K562 (cell line): ENCODE measurements around the gene PBX2. TPM values are rescaled to one million over a fixed set of nuclear protein-coding genes. Genes with fewer than 3 reads are reported as not detected.

Experiments
- CEBPZ ChIP-seq: fragments of 150-350 bp; IDR thresholded peaks from 2 replicates; pipeline ENCODE4 v1.6.1; 2014; ENCODE audit warnings: low read depth, mild to moderate bottlenecking, low read length, borderline replicate concordance
- CHAMP1 ChIP-seq: fragments of 450-650 bp; IDR thresholded peaks from 2 replicates; pipeline ENCODE4 v1.6.1; 2016; ENCODE audit warnings: mild to moderate bottlenecking
- E2F5 ChIP-seq: sonication (generic); formaldehyde crosslinking; IDR thresholded peaks from 2 replicates; pipeline ENCODE4 v1.8.0; 2022; ENCODE audit warnings: mild to moderate bottlenecking, missing genetic modification reagents
- EGR1 ChIP-seq: fragments of 450-650 bp; conservative IDR thresholded peaks from 2 replicates; pipeline ENCODE4 v1.6.1; 2017; ENCODE audit warnings: mild to moderate bottlenecking
- GTF2A2 ChIP-seq: IDR thresholded peaks from 2 replicates; pipeline ENCODE4 v1.6.1; 2016; ENCODE audit warnings: mild to moderate bottlenecking, missing genetic modification characterization, missing compliant biosample characterization
- HBP1 ChIP-seq: fragments of 450-650 bp; formaldehyde crosslinking; IDR thresholded peaks from 2 replicates; pipeline ENCODE4 v1.4.0; 2022; ENCODE audit warnings: missing genetic modification characterization
- HINFP ChIP-seq: fragments of 450-650 bp; conservative IDR thresholded peaks from 2 replicates; pipeline ENCODE4 v1.6.1; 2016; ENCODE audit warnings: missing genetic modification characterization, low read depth, mild to moderate bottlenecking, control low read depth, missing compliant biosample characterization
- MBD2 ChIP-seq: sonication (generic); IDR thresholded peaks from 2 replicates; pipeline ENCODE4 v1.6.1; 2016; ENCODE audit warnings: low read depth, borderline replicate concordance
- RB1 ChIP-seq: fragments of 450-650 bp; IDR thresholded peaks from 2 replicates; pipeline ENCODE4 v1.6.1; 2017; ENCODE audit warnings: low read depth, mild to moderate bottlenecking
- SP2 ChIP-seq: IDR thresholded peaks from 2 replicates; pipeline ENCODE4 v1.6.1; 2011; ENCODE audit warnings: mild to moderate bottlenecking, low read depth, low read length, moderate library complexity; ENCODE audit not compliant: poor library complexity, severe bottlenecking; ENCODE audit errors: extremely low read depth
- SREBF2 ChIP-seq: sonication (generic); formaldehyde crosslinking; IDR thresholded peaks from 2 replicates; pipeline ENCODE4 v1.4.0; 2020; ENCODE audit warnings: mild to moderate bottlenecking, missing genetic modification reagents
- TBP ChIP-seq: optimal IDR thresholded peaks from 2 replicates; pipeline ENCODE3; 2011; ENCODE audit warnings: low read depth, low read length, improper control_type of control experiment
- TFAM ChIP-seq: fragments of 250-450 bp; sonication (Bioruptor Pico); conservative IDR thresholded peaks from 2 replicates; pipeline ENCODE4 v1.5.0; 2021; ENCODE audit warnings: mild to moderate bottlenecking, moderate library complexity
- WHSC1 ChIP-seq: IDR thresholded peaks from one replicate; pipeline ENCODE4 v1.6.1; 2012; ENCODE audit warnings: low read length, control low read depth, inconsistent platforms
- ZKSCAN3 ChIP-seq: fragments of 250-450 bp; sonication (Bioruptor Pico); IDR thresholded peaks from 2 replicates; pipeline ENCODE4 v1.4.0; 2020
- polyA plus RNA-seq, 8 experiments: library from polyadenylated mRNA; depleted of rRNA in 4 of 8; stranded (reverse) in 5 of 8; unstranded in 3 of 8; fragments of >200 nt; fragmentation: Nextera tagmentation in 2 of 8; fragmentation: Illumina TruSeq in 1 of 8; extraction: Ambion mirVana in 2 of 8; extraction: Trizol in 1 of 8; gene quantifications; 2 replicates each; pipeline versions ENCODE4 v1.2.1 to v1.2.3, GENCODE V29; 2011 to 2014; ENCODE audit warnings: inconsistent platforms in 1 of 8, missing spikeins in 1 of 8
- total RNA-seq, 7 experiments: library from RNA; depleted of rRNA in 6 of 7; stranded (reverse); fragments of >200 nt in 6 of 7; fragmentation: Illumina TruSeq in 2 of 7; extraction: Trizol in 2 of 7; gene quantifications; 2 replicates each; pipeline versions ENCODE4 v1.2.1 to v1.2.3, GENCODE V29; 2011 to 2021; ENCODE audit warnings: low replicate concordance in 1 of 7

Gene PBX2
- total and polyA plus RNA-seq, 9 of the 15 experiments (the other 6 are each of a cell fraction or from before 2014, with no cell fraction given) = 1.9 to 134 (median 62.5) TPM

GRCh38 chr6:32166411-32167061 lies 23.5 kb downstream of the PBX2 start (continued):
- TF ChIP-seq ZKSCAN3 (CRISPR knock-in tag) = no peak
- no peak for TF ChIP-seq E2F5 (CRISPR knock-in tag)
- no peak for TF ChIP-seq TFAM (CRISPR knock-in tag)
- TF ChIP-seq TBP = no peak
- no peak for TF ChIP-seq HINFP (tag)
- no peak for TF ChIP-seq CHAMP1
- TF ChIP-seq GTF2A2 (tag) = no peak
- TF ChIP-seq MBD2 = no peak
- no peak for TF ChIP-seq HBP1 (CRISPR knock-in tag)
- TF ChIP-seq RB1 = no peak
- TF ChIP-seq EGR1 = peak; percentile 26; the same call in 1 of the 2 replicates
- no peak for TF ChIP-seq WHSC1
- TF ChIP-seq SREBF2 (CRISPR knock-in tag) = no peak
- no peak for TF ChIP-seq SP2
- TF ChIP-seq CEBPZ = no peak
